T-helper 1 cell (primary cell): Measurements from ENCODE around the gene SCO2.
A peak's percentile ranks its signal among the peaks of the same experiment; 100 is the strongest.

Experiments used
- DNase-seq, 5 donors: peaks; one replicate each; pipeline ENCODE4 v3.0.0-alpha.2; 2012 to 2020

Gene SCO2

DNA sequence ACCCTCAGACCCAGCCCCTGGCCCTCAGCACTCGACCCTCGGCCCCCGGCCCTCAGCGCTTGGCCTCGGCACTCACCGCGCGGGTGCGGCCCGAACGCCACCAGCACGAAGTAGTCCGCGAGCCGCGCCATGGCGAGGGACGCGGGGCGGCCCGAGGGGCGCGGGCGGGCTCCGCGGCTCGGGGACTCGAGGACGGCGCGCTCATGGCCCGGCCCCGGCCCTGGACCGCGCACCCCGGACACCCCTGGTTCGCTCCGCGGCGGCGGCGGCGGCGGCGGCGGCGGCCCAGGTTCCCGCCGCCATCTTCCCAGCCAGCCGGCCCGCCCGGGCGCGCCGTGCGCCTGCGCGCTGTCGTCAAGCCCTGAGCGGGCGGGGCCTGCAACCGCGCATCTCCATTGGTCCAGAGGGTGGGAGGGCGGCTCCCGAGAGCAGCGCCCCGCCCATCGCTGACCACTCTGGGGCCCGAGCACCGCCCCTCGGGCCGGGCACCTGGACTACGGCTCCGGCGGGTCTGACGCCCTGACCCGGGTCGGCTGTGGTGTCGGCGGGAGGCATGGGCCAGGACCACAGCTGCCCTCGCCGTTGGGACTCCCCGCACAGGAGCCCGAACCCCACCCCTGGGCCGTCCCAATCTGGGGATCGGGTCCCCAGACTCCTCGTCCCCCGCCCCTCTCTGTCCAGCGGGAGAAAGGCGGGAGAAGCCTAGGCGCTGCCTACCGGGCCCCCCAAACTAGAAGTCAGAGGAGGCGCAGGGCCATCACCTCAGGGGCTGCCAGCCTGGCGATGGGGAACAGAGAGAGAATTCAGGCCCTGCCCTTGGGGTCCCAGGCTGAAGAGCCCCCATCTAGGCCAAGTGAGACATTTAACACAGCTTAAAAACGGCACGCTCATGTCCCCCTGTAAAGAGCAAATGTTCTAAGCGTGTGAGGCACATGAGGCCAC, 50.4 kb downstream of the SCO2 start, which contains the start of gene SBF1:
SBF1 (minus strand) TSS at position 326 of the 942 bp plus-strand sequence; CDS start at position 131, 195 bp downstream.
- DNase-seq: peak; percentile 79 to 88 (median 81)

DNA sequence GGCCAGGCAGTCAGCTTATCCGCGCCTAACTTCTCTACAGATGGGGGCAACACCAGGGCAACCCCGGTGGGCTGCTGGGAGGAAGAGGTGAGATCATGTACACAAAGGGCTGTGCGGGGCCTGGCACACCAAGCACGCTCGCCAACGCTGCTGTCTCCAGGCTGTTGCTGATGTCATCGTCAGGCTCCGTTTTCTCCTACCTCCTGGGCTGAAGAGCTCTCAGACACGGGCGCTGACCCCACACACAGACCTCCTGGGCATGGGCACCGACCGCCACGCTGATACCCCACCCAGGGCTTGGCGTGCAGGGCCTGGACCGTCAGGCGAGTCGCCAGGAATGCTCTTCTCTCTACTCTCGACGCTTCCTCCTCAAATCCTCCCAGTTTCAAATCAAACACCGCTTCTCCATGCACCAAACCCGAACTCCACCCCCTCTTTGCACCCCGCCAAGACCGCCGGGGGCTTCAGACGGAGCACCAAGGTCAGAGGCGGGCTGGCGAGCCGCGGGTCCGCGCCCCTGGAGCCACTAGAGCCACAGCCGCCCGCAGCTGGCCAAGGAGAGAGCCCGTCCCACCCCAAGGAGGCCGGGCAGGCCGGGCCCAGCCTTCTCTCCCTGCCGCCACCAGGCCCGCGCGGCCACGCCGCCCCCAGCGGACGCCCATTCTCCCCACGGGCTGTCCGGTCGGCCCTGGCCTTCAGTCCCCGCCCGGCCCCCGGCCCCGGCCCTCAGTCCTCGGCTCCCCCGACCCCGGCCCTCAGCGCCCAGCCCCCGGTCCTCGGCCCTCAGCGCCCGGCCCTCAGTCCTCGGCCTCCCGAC, 51.3 kb downstream of the SCO2 start:
- DNase-seq: peak in 2 of 5 donors; percentile 10 to 41
